Body of pancreas (tissue), 4 donors: ENCODE measurements around the gene FXR2. TPM values are rescaled to one million over a fixed set of nuclear protein-coding genes. Genes with fewer than 3 reads are reported as not detected.

ENCODE experiments used
- ATAC-seq: fragments of 150-250 bp; one replicate; pipeline ENCODE4 v1.9.1; 2016
- DNase-seq, 4 donors: peaks; one replicate each; pipeline ENCODE4 v3.0.0-alpha.2; 2019
- H3K27ac ChIP-seq, 4 donors: fragments of 200-600 bp; sonication (generic); 1 replicate in 3 of 4; 2 replicates in 1 of 4; pipeline versions ENCODE4 v1.5.1 to v1.6.1; 2016 to 2019; ENCODE audit warnings: mild to moderate bottlenecking in 1 of 4, mixed read lengths in 1 of 4, moderate library complexity in 1 of 4
- H3K27me3 ChIP-seq, 2 donors: fragments of 200-600 bp; sonication (generic); one replicate each; pipeline ENCODE4 v1.6.0; 2016; ENCODE audit warnings: mild to moderate bottlenecking in 1 of 2
- H3K36me3 ChIP-seq, 2 donors: fragments of 200-600 bp; sonication (generic); replicated peaks in 1 of 2; 2 replicates each; pipeline ENCODE4 v1.5.1; 2016; ENCODE audit warnings: low read depth in 2 of 2; ENCODE audit not compliant: insufficient read depth in 1 of 2
- H3K4me1 ChIP-seq: fragments of 200-600 bp; sonication (generic); one replicate; pipeline ENCODE4 v1.6.0; 2016
- H3K4me3 ChIP-seq, 2 donors: fragments of 200-600 bp; sonication (generic); 1 replicate in 1 of 2; 2 replicates in 1 of 2; pipeline ENCODE4 v1.5.1; 2016 to 2019
- H3K9me3 ChIP-seq, 3 donors: fragments of 200-600 bp; sonication (generic); 1 replicate in 2 of 3; 2 replicates in 1 of 3; pipeline ENCODE4 v1.5.1; 2016
- CTCF ChIP-seq, 7 experiments: fragments of 450-650 bp in 4 of 7; fragments of 200-600 bp in 3 of 7; sonication (generic) in 3 of 7; IDR thresholded peaks; one replicate each; pipeline ENCODE4 v1.5.1; 2016 to 2019; ENCODE audit warnings: antibody characterized with exemption in 7 of 7
- POLR2A ChIP-seq, 3 donors: fragments of 450-650 bp; IDR thresholded peaks; one replicate each; pipeline ENCODE4 v1.6.1; 2016; ENCODE audit warnings: antibody characterized with exemption in 3 of 3, mild to moderate bottlenecking in 2 of 3
- whole genome bisulfite sequencing, 2 donors: methylation state at CpG; one replicate each; pipeline ENCODE4 v1.1.5; 2017; 5-methylcytosine and 5-hydroxymethylcytosine counted together
- intact Hi-C: fragments of 100-400 bp; cut with DNase I; formaldehyde crosslinking; loops from one replicate; pipeline ENCODE4 v1.15.1; 2023
- total RNA-seq, 2 donors: library from RNA; depleted of rRNA; stranded (reverse); fragments of >200 nt; gene quantifications; one replicate each; pipeline ENCODE4 v1.1.0, GENCODE V29; 2016

FXR2 gene
- total RNA-seq, 2 donors from 2014 or later, result 10.2 to 10.9 TPM

GRCh38 chr17:7615265-7615747 is 609 bp upstream of the FXR2 start:
- Histone ChIP-seq H3K4me1 (peaks cover 34% of the 10 kb centered on the region), H3K4me3 (peak overlapping the region in 1 of 2 donors; percentile 14), H3K27ac (peak overlapping the region; percentile 87 to 95 (median 92)), H3K9me3 (no peaks in the 10 kb centered on the region), H3K36me3 (no peaks in the 10 kb centered on the region), H3K27me3 (no peaks in the 10 kb centered on the region)
- TF ChIP-seq POLR2A (IDR thresholded peaks at IDR 0.05) (peak in 1 of 3 donors; percentile 28), CTCF (IDR thresholded peaks at IDR 0.05) (no peak)
- intact Hi-C loops, result no loop called here
- DNase-seq, result no peak
- no peak for ATAC-seq
- 4 to 5% methylated on average over 27 of the region's 28 CpGs for WGBS, 2 donors

DNA sequence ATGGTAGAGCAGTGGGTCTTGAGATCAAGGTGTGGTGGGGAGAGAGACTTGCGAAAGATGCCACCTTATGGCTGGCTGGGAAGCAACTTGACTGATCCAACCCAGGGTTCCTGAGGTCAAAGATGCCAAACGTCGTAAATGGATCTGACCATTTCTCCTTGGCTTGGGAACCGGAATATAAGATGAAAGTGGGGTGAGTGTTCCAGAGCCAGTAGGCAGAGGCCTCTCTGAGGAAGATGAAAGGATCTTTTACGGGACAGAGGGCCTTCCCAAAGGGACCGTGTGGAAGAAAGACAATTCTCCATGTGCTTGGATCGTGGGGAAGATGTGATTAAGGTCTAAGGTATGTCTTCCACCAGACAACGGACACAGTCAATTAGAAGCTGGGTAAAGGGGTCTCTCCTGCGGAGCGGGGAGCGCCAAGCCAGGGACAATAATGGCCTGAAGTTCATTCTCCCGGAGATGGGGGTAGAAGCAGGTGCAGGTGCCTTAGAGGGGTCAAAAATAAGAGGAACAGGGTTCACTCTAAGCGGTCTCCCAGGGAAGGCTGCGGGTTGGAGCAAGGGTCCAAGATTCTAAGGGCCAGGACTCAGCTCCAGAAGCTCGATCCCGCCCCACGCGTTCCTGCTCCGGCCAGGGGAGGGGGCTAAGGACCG is 800 bp downstream of the FXR2 start:
- no peaks in the 10 kb centered on the region for H3K36me3 ChIP-seq
- no peaks in the 10 kb centered on the region for H3K9me3 ChIP-seq
- WGBS, 2 donors, result 4 to 10% methylated on average over 12 to 20 of the region's 20 CpGs
- peak overlapping the region; percentile 79 to 95 (median 90) for H3K27ac ChIP-seq
- no peaks in the 10 kb centered on the region for H3K27me3 ChIP-seq
- H3K4me3 ChIP-seq, result peak overlapping the region; percentile 13 to 33
- intact Hi-C loops, result no loop called here
- no peak for TF ChIP-seq POLR2A (IDR thresholded peaks at IDR 0.05)
- peak in 1 of 7 experiments; percentile 14 for TF ChIP-seq CTCF (IDR thresholded peaks at IDR 0.05)
- ATAC-seq (no peak), DNase-seq (no peak)
- peaks cover 34% of the 10 kb centered on the region for H3K4me1 ChIP-seq

GRCh38 chr17:7612294-7612640 is 2.4 kb downstream of the FXR2 start:
- ATAC-seq (no peak), DNase-seq (no peak)
- Histone ChIP-seq H3K9me3 (no peaks in the 10 kb centered on the region), H3K27me3 (no peaks in the 10 kb centered on the region), H3K36me3 (no peaks in the 10 kb centered on the region), H3K27ac (no peak overlapping the region), H3K4me3 (no peak overlapping the region), H3K4me1 (peaks cover 34% of the 10 kb centered on the region)
- WGBS, 2 donors, result 91 to 92% methylated on average over 1 of the region's 1 CpG
- intact Hi-C loops, result no loop called here
- no peak for TF ChIP-seq CTCF (IDR thresholded peaks at IDR 0.05)
- TF ChIP-seq POLR2A (IDR thresholded peaks at IDR 0.05), result no peak

DNA sequence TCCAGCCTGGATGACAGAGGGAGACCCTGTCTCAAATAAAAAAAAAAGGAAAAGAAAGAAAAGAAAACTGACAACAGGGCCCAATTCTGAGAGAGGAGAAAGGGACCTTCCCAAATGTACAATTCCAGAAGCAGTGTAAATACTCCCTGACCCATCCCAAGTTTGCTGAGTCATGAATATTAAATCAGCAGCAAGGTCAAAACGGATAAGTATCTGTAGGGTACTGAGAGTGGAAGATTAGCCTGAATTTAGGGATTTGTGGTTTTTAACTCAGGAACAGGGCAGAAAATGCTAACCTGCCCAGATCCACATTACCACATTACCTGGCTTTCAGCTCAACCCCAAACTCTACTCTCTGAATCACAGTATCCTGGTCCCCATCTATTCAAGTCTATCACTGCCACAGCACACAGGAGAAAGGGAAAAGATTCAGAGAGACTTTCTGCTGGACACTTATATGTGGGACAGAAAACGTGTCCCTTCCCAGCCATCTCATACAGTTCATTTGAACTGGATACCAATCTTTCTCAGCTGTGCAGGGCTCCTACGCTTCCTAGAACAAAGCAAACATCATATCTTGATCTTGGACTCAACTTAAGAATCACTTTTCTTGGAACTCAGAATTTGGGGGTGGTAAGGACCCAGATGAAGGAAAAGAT is 2.9 kb downstream of the FXR2 start:
- H3K4me1 ChIP-seq, result peaks cover 34% of the 10 kb centered on the region
- WGBS, 2 donors, result 34 to 42% methylated on average over 3 of the region's 3 CpGs
- no peak overlapping the region for H3K4me3 ChIP-seq
- TF ChIP-seq POLR2A (IDR thresholded peaks at IDR 0.05) (no peak), CTCF (IDR thresholded peaks at IDR 0.05) (no peak)
- ATAC-seq (no peak), DNase-seq (no peak)
- no peaks in the 10 kb centered on the region for H3K36me3 ChIP-seq
- no peaks in the 10 kb centered on the region for H3K9me3 ChIP-seq
- intact Hi-C loops, result no loop called here
- H3K27me3 ChIP-seq, result no peaks in the 10 kb centered on the region
- H3K27ac ChIP-seq, result no peak overlapping the region
